Bone marrow (tissue), 2 donors: Measurements from ENCODE around the gene PSAP.
"Not testable (repeated sequence)": the region's sequence is repeated elsewhere in the genome, so short reads cannot be mapped to it uniquely, and the experiment has no call there.

ENCODE experiments used
- DNase-seq, 2 donors: peaks; one replicate each; lab custom pipeline; 2025; lab: John Stamatoyannopoulos, UW

Gene PSAP

GRCh38 chr10:71873582-71874211, 22.6 kb upstream of the PSAP start:
- no peak for DNase-seq

GRCh38 chr10:71869601-71870000, 18.6 kb upstream of the PSAP start:
- not testable (repeated sequence) for DNase-seq

GRCh38 chr10:71868192-71868697, 17.2 kb upstream of the PSAP start:
- peak; percentile 53 to 65 for DNase-seq

- DNase-seq, result no peak
These were observed 14.6 kb upstream of the PSAP start for GRCh38 chr10:71865561-71866041.

GRCh38 chr10:71864911-71865361, 13.9 kb upstream of the PSAP start:
- DNase-seq, result no peak

- no peak for DNase-seq
These were observed 12.2 kb upstream of the PSAP start for GRCh38 chr10:71863203-71863602.

GRCh38 chr10:71860243-71861029, 9.4 kb upstream of the PSAP start:
- DNase-seq, result peak; percentile 65 to 94

GRCh38 chr10:71857934-71858890, 7.2 kb upstream of the PSAP start:
- no peak for DNase-seq

GRCh38 chr10:71856619-71857018, 5.6 kb upstream of the PSAP start:
- no peak for DNase-seq

- DNase-seq, result no peak
These were observed 3.0 kb upstream of the PSAP start for GRCh38 chr10:71854031-71854430.

GRCh38 chr10:71852355-71852937, 1.4 kb upstream of the PSAP start:
- DNase-seq, result peak in 1 of 2 donors; percentile 41

- not testable (repeated sequence) for DNase-seq
These were observed 529 bp upstream of the PSAP start for GRCh38 chr10:71851465-71852095.

GRCh38 chr10:71850021-71850742, 869 bp downstream of the PSAP start:
- no peak for DNase-seq

- no peak for DNase-seq
These were observed 1.6 kb downstream of the PSAP start for GRCh38 chr10:71849461-71849908.

GRCh38 chr10:71848325-71849275, 2.5 kb downstream of the PSAP start:
- no peak for DNase-seq

GRCh38 chr10:71847418-71847817, 3.6 kb downstream of the PSAP start:
- DNase-seq, result no peak

GRCh38 chr10:71846816-71847215, 4.2 kb downstream of the PSAP start:
- no peak for DNase-seq

- no peak for DNase-seq
These were observed 5.3 kb downstream of the PSAP start for GRCh38 chr10:71845410-71846405.
